IPS DF 19.7 (cell line): ENCODE measurements around the gene PARD6A.
A peak's percentile ranks its signal among the peaks of the same experiment; 100 is the strongest.

Experiments
- DNase-seq: peaks from one replicate; pipeline ENCODE4 v3.0.0-alpha.2; 2013; ENCODE audit warnings: low read depth, low spot score

The PARD6A gene

DNA sequence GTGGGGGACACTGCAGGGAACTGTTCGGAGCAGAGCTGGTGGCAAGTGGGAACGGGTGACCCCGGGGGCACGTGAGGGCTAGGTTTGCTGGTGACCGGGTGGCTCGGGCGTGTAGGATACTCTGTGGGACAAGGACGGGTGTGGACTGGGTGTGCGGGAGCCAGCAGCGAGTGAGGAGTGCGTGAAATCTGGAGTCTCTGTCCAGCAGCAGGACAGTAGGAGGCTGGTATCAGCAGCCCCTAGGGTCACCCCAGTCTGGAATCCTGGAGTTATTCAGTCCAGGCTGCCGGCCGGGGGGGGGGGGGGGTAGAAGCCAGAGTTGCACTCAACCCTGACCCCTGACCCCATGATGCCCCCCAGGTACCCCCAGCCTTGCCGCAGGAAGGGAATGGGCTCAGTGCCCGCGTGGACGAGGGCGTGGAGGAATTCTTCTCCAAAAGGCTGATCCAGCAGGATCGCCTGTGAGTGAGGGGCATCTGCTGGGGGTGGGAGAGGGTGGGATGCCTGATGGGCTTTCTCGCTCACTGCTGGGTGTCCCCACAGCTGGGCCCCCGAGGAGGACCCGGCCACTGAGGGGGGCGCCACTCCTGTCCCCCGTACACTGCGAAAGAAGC lies 6.9 kb upstream of the PARD6A start:
- no peak for DNase-seq

DNA sequence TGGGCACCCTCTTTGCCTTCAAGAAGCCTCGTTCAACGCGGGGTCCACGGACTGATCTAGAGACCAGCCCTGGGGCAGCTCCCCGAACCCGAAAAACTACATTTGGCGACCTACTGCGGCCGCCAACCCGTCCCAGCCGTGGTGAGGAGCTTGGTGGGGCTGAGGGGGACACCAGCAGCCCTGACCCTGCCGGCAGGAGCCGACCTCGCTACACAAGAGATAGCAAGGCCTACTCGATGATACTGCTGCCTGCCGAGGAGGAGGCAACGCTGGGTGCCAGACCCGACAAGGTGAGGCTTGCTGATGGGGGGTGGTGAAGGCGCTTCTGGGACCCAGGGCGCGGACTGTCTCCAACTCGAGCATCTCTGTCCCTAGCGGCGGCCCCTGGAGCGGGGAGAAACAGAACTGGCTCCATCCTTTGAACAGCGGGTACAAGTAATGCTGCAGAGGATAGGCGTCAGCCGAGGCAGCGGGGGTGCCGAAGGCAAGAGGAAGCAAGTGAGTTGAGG lies 6.3 kb upstream of the PARD6A start:
- no peak for DNase-seq

DNA sequence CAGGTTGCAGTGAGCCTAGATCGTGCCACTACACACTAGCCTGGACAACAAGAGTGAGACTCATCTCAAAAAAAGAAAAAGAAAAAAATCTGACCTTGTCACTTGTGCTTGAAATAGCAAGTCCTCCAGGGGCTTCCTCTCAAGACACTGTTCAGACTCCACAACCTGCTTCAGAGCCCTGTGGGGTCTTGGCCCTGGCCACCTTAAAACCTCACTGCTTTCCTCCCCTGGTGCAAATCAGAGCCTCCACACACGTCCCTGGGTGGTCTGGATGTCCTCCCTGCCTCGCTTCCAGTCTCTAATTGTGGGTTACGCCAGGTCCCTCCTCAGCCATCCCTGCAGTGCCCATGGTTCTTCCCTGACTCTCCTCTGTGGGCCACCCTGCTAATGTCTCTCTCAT lies 5.4 kb upstream of the PARD6A start:
- DNase-seq: no peak

DNA sequence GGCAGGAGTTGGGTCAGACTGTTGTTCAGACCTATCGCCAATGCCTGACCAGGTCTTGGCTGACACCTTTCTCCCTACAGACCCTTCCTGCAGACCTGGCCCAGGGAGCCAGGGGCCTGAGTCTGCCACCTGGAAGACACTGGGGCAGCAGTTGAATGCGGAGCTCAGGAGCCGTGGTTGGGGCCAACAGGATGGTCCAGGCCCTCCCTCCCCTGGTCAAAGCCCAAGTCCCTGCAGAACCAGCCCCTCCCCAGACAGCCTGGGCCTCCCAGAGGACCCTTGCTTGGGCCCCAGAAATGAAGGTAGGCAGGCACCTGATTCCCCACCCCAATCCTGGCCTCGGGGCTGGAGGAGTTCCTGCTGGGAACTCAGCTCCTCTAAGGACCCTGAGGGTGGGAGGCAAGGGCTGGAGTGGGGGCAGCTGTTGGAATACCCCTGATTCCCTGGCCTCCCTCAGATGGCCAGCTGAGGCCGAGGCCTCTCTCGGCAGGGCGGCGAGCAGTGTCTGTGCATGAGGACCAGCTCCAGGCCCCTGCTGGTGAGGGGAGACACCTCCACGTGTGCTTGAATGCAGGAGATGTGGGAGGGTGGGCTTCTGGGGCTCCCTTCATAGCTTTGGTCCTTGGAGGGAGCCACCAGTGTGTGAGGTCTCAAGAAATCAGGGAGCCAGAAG lies 4.3 kb upstream of the PARD6A start:
- DNase-seq: no peak

DNA sequence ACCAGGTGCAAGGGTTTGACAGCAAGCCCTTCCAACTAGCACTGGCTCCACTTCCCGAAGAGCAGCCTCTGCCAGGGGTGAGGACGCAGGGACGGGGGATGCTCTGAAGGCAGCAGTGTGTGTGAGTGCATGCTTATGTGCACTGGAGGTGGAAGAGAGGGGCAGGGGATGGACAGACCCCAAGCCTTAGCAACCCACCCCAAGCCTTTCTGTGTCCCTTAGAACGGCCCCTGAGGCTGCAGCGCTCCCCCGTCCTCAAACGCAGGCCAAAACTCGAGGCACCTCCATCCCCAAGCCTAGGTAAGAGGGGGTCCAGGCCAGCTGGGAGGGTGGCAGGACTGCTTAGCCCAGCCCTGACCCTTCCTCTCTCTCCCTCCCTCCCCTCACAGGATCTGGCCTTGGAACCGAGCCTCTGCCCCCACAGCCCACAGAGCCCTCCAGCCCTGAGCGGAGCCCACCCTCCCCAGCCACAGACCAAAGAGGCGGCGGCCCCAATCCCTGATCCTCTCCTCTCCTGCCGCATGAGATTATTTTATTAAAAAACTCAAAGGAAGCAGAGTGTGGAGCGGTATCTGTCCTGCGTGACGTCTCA lies 3.6 kb upstream of the PARD6A start:
- DNase-seq: no peak

DNA sequence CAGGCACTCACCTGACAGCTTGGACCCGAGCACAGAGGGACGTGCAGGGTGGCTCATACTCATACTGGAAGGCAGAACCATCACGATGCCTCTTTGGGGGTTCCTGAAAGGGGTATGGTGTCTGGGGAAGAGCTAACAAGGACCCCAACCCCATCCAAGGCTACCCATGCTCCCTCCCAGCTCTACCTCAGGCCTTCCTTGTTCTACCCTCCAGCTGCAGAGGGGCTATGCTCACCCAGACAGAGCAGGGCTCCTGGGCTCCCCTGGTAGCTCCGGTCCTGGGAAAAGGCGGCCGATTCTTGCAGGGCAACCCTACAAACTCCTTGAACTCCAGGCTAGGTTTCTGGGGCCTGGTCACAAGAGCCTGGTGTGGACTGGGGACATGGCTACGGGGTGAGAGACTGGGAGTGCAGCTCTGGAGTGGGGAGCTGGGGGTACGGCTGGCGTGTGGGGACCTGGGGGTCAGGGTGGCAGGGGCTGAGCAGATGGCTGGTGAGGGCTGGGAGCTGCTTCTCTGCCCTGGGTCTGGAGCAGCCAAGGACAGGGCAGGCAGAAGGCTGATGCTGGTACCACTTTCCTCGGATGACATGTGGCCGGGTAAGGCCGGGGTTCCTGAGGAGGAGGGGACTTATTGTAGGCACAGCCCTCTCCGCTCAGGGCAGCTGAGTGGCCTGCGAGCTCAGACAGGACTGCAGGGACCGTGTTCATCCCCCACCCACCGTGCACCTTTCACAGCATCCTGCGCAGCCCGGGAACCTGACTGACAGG lies 2.8 kb upstream of the PARD6A start:
- DNase-seq: no peak

DNA sequence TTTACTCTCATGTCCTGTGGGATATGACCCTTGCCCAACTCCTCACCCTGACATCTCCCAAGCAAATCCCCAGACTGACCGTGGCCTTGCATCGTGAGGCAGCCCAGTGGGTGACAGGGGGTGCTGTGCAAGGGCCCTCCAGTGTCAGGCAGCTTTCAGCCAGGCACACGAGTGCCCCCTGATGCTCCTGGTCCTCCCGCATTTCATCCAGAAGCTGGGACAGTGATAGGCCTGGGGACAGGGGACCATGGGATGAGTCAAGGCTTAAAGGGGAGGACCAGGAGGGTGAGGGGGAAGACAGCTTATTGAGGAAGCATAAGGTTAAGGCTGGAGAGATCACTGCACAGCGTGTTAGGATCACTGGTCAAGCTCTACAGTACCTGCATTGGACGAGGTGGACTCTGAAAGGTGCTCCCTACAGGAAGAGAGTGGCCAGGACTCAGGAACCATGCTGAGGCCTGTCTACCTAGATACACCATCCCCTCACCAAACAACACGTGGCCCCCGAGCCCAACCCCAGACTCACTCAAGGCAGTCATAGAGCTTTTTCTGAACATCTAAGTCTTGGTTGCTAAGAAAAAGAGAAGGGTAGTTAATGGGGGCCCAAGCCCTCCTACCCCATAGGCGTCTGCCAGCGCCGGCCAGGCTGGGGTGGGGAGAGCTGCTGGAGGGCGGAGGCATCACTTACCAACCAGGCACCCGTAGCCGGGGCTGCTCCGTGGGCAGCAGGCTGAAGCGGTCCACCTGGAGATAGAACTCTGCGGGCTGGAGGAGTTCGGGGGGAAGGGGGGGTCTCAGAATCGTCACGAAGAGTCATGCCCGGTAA lies 1.7 kb upstream of the PARD6A start:
- no peak for DNase-seq

DNA sequence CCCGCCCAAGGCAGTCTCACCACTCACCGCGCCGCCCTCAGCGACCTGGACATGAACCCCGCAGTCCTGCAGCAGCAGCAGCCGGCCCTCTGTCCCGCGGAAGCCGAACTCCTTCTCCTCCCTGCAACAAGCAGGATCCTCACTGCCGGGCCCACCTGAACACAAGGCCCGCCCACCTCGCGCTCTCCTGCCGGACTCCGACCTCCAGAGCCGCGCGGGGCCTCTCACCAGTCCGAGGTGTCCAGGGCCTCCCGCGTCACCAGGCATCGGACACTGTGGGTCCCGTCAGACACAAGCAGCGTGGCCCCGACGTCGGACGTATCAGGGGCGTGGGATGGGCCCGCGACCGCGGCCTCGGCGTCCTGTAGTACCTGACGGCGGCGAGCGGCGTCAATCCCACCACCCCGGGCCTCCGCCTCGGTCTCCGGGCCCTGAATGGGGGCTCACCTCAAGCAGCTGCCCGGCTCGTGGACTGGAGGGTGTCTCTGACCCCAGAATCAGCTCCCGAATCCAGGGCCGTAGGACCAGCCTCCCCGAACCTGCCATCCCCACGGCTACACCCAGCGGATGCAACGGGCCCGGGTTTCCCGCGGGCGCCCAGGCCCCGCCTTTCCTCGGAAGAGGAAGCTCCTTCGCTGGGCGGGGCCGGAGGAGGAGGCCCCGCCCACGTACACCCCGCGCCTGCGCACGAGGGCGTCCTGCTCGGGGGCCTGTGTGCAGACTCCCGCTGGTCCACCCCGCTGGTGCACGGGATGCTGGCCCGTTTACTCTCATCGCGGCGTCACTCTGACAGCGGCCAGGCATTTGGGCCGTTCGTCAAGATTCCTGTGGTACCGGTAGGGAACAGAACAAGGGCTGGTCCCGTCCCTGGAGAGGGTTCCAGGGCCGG lies 841 bp upstream of the PARD6A start, which contains the start of gene ACD:
Gene ACD (minus strand): TSS at position 586 of the 889 bp plus-strand sequence. CDS start 40 bp downstream, at position 546.
- DNase-seq: no peak

DNA sequence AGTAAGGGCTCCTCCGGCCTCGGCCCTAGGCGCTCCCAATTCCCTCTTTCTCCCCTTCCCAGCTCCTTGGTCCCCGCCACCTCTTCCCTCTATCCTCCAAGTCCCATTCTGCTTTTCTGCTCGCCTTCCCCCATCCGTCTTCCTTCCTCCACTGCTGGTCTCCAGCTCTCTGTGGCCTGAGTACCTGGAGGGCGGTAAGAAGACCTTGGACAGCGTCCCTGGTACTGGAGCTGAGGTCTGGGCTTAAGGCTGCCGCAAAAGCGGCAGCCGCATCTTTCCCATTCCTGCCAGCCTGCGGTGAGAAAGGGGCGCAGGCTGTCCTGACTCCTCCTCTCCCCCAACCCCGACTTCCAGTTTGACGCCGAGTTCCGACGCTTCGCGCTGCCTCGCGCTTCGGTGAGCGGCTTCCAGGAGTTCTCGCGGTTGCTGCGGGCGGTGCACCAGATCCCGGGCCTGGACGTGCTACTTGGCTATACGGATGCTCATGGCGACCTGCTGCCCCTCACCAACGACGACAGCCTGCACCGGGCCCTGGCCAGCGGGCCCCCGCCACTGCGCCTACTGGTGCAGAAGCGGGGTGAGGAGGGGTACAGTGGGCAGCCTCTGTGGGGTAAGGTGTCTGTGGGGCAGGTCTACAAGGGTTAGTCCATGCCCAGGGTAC lies 471 bp downstream of the PARD6A start:
- peak; percentile 38 for DNase-seq

DNA sequence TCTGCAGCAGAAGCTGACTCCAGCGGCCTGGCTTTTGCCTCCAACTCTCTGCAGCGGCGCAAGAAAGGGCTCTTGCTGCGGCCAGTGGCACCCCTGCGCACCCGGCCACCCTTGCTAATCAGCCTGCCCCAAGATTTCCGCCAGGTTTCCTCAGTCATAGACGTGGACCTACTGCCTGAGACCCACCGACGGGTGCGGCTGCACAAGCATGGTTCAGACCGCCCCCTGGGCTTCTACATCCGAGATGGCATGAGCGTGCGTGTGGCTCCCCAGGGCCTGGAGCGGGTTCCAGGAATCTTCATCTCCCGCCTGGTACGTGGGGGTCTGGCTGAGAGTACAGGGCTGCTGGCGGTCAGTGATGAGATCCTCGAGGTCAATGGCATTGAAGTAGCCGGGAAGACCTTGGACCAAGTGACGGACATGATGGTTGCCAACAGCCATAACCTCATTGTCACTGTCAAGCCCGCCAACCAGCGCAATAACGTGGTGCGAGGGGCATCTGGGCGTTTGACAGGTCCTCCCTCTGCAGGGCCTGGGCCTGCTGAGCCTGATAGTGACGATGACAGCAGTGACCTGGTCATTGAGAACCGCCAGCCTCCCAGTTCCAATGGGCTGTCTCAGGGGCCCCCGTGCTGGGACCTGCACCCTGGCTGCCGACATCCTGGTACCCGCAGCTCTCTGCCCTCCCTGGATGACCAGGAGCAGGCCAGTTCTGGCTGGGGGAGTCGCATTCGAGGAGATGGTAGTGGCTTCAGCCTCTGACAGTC lies 1.3 kb downstream of the PARD6A start:
- DNase-seq: no peak

DNA sequence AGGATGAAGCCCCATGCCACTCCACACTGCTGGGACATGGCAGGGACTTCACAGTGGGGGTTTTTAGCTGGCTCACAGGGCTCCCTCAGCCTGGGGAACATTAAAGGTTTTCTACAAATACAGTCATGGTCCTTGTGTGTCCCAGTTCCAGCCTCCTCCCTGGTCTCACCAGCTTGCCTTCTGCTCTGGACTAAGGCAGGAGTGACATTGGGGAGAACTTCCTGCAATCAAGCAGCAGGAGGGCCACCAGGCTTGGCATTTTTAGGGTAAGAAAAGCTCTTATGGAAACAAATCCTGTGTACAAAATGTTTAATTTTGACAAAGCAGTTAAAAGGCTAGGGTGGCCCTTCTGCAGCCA lies 1.9 kb downstream of the PARD6A start:
- no peak for DNase-seq

DNA sequence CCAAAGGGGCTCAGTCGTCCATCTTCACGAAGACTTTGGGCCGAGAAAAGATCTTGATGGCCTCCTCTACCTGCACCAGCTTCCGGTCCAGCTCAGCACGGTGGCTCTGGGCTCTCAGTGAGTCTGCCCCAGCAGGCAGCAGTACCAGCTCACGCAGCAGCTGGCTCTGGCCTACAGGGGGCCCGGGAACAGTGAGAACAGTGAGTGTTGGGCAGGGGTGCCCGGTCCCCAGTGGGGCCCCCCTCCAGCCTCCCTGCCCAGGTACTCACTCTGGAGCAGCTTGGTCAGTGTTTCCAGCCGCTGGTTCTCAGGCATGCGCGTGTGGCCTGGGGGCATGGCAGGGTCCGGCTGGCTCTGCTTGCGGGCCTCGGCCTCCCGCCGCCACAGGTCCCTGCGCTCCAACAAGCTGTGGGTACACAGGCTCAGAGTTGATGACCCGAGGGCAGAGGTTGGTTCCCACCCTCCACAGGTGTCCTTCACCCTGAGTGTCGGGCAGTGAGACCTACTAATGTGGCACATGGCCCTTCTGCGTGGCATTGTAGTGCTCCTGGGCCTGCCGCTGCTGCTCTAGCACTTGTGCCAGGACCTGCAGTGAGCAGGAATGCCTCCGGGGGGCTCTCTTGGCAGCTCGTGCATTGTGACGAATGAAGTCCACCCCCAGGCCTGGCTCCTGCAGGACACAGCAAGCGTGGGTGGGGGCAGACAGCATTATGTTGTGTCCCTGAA lies 2.6 kb downstream of the PARD6A start:
- no peak for DNase-seq

DNA sequence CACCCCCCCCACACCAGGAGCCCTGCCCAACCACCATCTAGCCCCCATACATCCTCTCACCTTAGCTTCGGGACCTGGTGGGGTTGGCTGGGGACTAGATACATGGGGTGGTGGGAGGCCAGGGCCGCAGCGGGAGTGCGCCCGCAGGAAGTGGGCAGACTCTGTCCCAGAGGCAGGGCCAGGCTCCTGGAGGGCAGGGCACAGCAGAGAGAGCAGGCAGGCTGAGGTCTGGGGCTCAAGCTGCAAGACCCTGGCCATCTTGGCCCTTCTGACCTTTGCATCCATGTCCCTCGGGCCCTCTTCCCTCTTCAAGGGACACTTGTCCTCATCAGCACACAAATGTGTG lies 3.1 kb downstream of the PARD6A start:
- DNase-seq: no peak

DNA sequence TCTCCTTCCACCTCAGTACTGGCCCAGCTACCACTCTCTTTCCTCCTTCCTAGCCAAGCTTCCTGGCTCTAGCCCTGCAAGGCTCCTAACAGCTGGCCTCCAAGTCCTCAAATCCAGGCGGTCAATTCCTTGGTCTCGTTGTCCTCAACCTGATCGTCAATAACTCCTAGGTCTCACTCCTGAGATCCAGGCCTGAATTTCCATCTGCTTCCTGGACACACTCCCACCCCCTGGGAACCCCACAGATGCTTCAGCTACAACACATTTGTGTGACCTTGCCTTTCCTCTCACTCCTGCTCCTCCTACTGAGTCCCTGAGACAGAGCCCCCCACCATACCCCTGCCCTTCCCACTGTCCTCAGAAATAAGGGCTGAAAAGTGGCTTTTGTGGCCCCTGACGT lies 3.5 kb downstream of the PARD6A start:
- DNase-seq: no peak

DNA sequence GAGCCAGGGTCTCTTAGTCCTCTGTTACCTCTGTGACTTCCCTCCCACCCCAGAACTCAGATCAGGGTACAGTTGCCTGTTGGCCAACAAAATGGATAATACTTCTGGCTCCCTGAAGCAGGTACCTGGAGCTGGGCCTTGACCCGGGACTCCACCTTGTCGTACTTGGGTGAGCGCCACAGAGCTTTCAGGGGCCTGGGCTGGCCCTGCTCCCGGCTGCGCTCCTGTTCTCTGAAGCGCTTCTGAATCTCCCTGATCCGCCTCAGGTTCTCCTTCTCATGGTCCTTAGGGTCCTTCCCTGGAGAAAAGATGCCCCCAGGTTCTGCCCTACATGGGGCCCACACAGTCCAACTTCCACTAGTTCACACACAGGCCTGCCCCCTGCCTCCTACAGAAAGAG lies 4.1 kb downstream of the PARD6A start:
- DNase-seq: no peak

DNA sequence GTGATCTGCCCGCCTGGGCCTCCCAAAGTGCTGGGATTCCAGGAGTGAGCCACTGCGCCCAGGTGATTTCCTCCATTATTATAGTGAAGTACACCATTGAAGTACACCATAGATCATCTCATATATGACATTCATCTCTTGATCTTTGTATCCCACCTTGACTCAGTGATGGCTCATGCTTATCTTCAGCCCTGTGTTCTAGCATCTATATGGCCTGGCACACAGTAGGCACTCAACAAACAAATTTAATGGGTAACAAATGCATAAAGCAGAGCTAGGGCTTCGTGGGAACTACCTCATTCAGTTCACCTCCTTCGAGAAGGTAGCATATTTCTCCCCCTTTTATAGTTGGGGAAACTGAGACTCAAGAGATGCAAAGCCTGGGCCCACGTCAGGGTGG lies 4.8 kb downstream of the PARD6A start:
- DNase-seq: no peak

DNA sequence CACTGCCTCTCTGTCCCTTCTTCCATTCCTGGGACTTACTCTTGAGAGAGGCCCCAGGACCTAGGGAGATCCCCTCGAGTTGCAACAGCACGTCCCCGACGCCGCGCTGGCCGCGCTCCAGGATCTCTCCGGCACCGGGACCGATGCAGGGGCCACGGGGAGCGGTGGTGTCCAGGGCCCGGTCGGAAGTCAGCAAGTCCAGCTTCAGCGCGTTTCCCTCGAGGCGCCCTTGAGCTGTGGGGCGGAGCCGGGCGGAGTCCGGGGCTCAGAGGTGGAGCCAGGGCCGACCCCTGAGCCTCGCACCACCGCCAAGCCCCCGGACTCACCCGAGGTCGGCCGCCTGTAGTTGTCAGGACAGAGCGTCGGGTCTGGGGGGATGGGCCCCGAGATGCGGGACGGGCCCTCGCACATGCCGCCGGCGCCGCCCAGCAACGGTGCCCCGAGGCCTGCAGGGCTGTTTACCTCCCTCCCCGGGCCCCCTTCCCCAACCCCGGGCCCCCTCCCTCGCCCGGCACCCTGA lies 5.3 kb downstream of the PARD6A start:
- DNase-seq: no peak
